ENCODE data around the gene TENM4. TPM values are rescaled to one million over a fixed set of nuclear protein-coding genes. Genes with fewer than 3 reads are reported as not detected.

The TENM4 gene
- total RNA-seq, 4 donors from 2014 or later, result 1.1 to 2.7 (median 2.0) TPM

- H3K27me3 ChIP-seq, result no peaks in the 10 kb centered on the region
- no peaks in the 10 kb centered on the region for H3K36me3 ChIP-seq
- no peak overlapping the region for H3K4me3 ChIP-seq
- no peak overlapping the region for H3K27ac ChIP-seq
- H3K9me3 ChIP-seq, result no peaks in the 10 kb centered on the region
- no peaks in the 10 kb centered on the region for H3K4me1 ChIP-seq
- no peak for TF ChIP-seq CTCF (IDR thresholded peaks at IDR 0.05)
- no peak for TF ChIP-seq POLR2A (IDR thresholded peaks at IDR 0.05)
- DNase-seq, result no peak
Observed at GRCh38 chr11:79290761-79291160, 150.1 kb downstream of the TENM4 start.

GRCh38 chr11:79287952-79288351 lies 152.9 kb downstream of the TENM4 start:
- H3K36me3 ChIP-seq, result no peaks in the 10 kb centered on the region
- no peaks in the 10 kb centered on the region for H3K9me3 ChIP-seq
- H3K27ac ChIP-seq, result no peak overlapping the region
- DNase-seq, result no peak
- H3K27me3 ChIP-seq, result no peaks in the 10 kb centered on the region
- TF ChIP-seq POLR2A (IDR thresholded peaks at IDR 0.05), result no peak
- TF ChIP-seq CTCF (IDR thresholded peaks at IDR 0.05), result no peak
- H3K4me1 ChIP-seq, result no peaks in the 10 kb centered on the region
- no peak overlapping the region for H3K4me3 ChIP-seq

GRCh38 chr11:79285756-79286155 lies 155.1 kb downstream of the TENM4 start:
- no peak for DNase-seq

GRCh38 chr11:79276736-79277325 lies 164.0 kb downstream of the TENM4 start:
- Histone ChIP-seq H3K36me3 (no peaks in the 10 kb centered on the region), H3K9me3 (no peaks in the 10 kb centered on the region), H3K27ac (no peak overlapping the region), H3K27me3 (no peaks in the 10 kb centered on the region), H3K4me1 (no peaks in the 10 kb centered on the region), H3K4me3 (no peak overlapping the region)
- DNase-seq, result no peak
- TF ChIP-seq CTCF (IDR thresholded peaks at IDR 0.05), result no peak
- TF ChIP-seq POLR2A (IDR thresholded peaks at IDR 0.05), result no peak

More at GRCh38 chr11:79285756-79286155, 155.1 kb downstream of the TENM4 start:
- no peak overlapping the region for H3K4me3 ChIP-seq
- H3K9me3 ChIP-seq, result no peaks in the 10 kb centered on the region
- TF ChIP-seq CTCF (IDR thresholded peaks at IDR 0.05) (no peak), POLR2A (IDR thresholded peaks at IDR 0.05) (no peak)
- H3K27me3 ChIP-seq, result no peaks in the 10 kb centered on the region
- H3K36me3 ChIP-seq, result no peaks in the 10 kb centered on the region
- H3K27ac ChIP-seq, result no peak overlapping the region
- no peaks in the 10 kb centered on the region for H3K4me1 ChIP-seq

- no peak overlapping the region for H3K4me3 ChIP-seq
- TF ChIP-seq POLR2A (IDR thresholded peaks at IDR 0.05), result no peak
- no peak for TF ChIP-seq CTCF (IDR thresholded peaks at IDR 0.05)
- H3K4me1 ChIP-seq, result no peaks in the 10 kb centered on the region
- H3K27ac ChIP-seq, result no peak overlapping the region
- H3K9me3 ChIP-seq, result no peaks in the 10 kb centered on the region
- no peaks in the 10 kb centered on the region for H3K36me3 ChIP-seq
- no peaks in the 10 kb centered on the region for H3K27me3 ChIP-seq
- no peak for DNase-seq
Observed at GRCh38 chr11:79274636-79275331, 166.0 kb downstream of the TENM4 start.

Data from Peyer's patch (tissue), 4 donors.